HTERT RPE-1 (cell line): ENCODE measurements around the gene TMEM272.

Source experiments
- in situ Hi-C: fragments of 300-500 bp; cut with MboI; formaldehyde crosslinking; loops from 4 replicates; pipeline ENCODE4 v1.14.3; 2020; ENCODE audit warnings: low sequenced_read_pairs

The TMEM272 gene

GRCh38 chr13:51807041-51807440, 37.9 kb downstream of the TMEM272 start:
- in situ Hi-C loops: loop anchor here (25.0 kb wide), 1 partner anchor 370 kb away; no protein-coding TSS in a partner anchor

GRCh38 chr13:51806566-51806965, 38.4 kb downstream of the TMEM272 start:
- in situ Hi-C loops: loop anchor here (25.0 kb wide), 1 partner anchor 369 kb away; no protein-coding TSS in a partner anchor

GRCh38 chr13:51805925-51806324, 39.1 kb downstream of the TMEM272 start:
- in situ Hi-C loops: loop anchor here (25.0 kb wide), 1 partner anchor 369 kb away; no protein-coding TSS in a partner anchor

- in situ Hi-C loops: loop anchor here (25.0 kb wide), 1 partner anchor 368 kb away; no protein-coding TSS in a partner anchor
Measured at GRCh38 chr13:51805313-51805712, 39.7 kb downstream of the TMEM272 start.

GRCh38 chr13:51804295-51805172, 40.4 kb downstream of the TMEM272 start:
- in situ Hi-C loops: loop anchor here (25.0 kb wide), 1 partner anchor 367 kb away; no protein-coding TSS in a partner anchor

- in situ Hi-C loops: loop anchor here (25.0 kb wide), 1 partner anchor 366 kb away; no protein-coding TSS in a partner anchor
Measured at GRCh38 chr13:51803422-51804294, 41.3 kb downstream of the TMEM272 start, which contains the start of gene DHRS12. TSS of gene DHRS12 (minus strand) at chr13:51804163. CDS start at chr13:51799659, 4,504 bp downstream.

- in situ Hi-C loops: loop anchor here (25.0 kb wide), 1 partner anchor 366 kb away; no protein-coding TSS in a partner anchor
Measured at GRCh38 chr13:51802631-51803418, 42.2 kb downstream of the TMEM272 start.

- in situ Hi-C loops: loop anchor here (25.0 kb wide), 1 partner anchor 364 kb away; no protein-coding TSS in a partner anchor
Measured at GRCh38 chr13:51801631-51802099, 43.3 kb downstream of the TMEM272 start.

- in situ Hi-C loops: loop anchor here (25.0 kb wide), 1 partner anchor 363 kb away; no protein-coding TSS in a partner anchor
Measured at GRCh38 chr13:51800486-51800885, 44.5 kb downstream of the TMEM272 start.

GRCh38 chr13:51799261-51799660, 45.7 kb downstream of the TMEM272 start:
- in situ Hi-C loops: no loop called here

GRCh38 chr13:51797664-51798488, 47.1 kb downstream of the TMEM272 start:
- in situ Hi-C loops: no loop called here

GRCh38 chr13:51796546-51796945, 48.4 kb downstream of the TMEM272 start:
- in situ Hi-C loops: no loop called here

GRCh38 chr13:51795419-51795818, 49.6 kb downstream of the TMEM272 start:
- in situ Hi-C loops: no loop called here

GRCh38 chr13:51794964-51795363, 50.0 kb downstream of the TMEM272 start:
- in situ Hi-C loops: no loop called here

- in situ Hi-C loops: no loop called here
Measured at GRCh38 chr13:51793570-51794271, 51.3 kb downstream of the TMEM272 start.

GRCh38 chr13:51786425-51787265, 58.3 kb downstream of the TMEM272 start:
- in situ Hi-C loops: no loop called here

- in situ Hi-C loops: no loop called here
Measured at GRCh38 chr13:51785712-51786424, 59.1 kb downstream of the TMEM272 start.
